Muscle layer of duodenum (tissue), 2 donors: ENCODE results near the gene STAG3.
"Not testable (repeated sequence)": the region's sequence is repeated elsewhere in the genome, so short reads cannot be mapped to it uniquely, and the experiment has no call there.

Experiments
- H3K27ac ChIP-seq: one replicate; pipeline ENCODE4 v1.7.0; 2013; ENCODE audit warnings: mild to moderate bottlenecking, low read length
- H3K27me3 ChIP-seq: one replicate; pipeline ENCODE4 v1.7.0; 2013; ENCODE audit warnings: low read depth, mild to moderate bottlenecking, control low read depth, low read length
- H3K36me3 ChIP-seq, 2 donors: one replicate each; pipeline ENCODE4 v1.7.0; 2013; ENCODE audit warnings: low read length in 2 of 2, control low read depth in 1 of 2, mild to moderate bottlenecking in 1 of 2; ENCODE audit not compliant: insufficient read depth in 2 of 2, control insufficient read depth in 1 of 2
- H3K4me1 ChIP-seq, 2 donors: one replicate each; pipeline ENCODE4 v1.7.0; 2013; ENCODE audit warnings: low read length in 2 of 2, mild to moderate bottlenecking in 2 of 2, control low read depth in 1 of 2, moderate library complexity in 1 of 2; ENCODE audit not compliant: insufficient read depth in 2 of 2, control insufficient read depth in 1 of 2
- H3K4me3 ChIP-seq, 2 donors: one replicate each; pipeline ENCODE4 v1.7.0; 2013; ENCODE audit warnings: low read length in 2 of 2, low read depth in 1 of 2, mild to moderate bottlenecking in 1 of 2
- H3K9me3 ChIP-seq, 2 donors: one replicate each; pipeline ENCODE4 v1.7.0; 2013; ENCODE audit warnings: low read length in 2 of 2, control low read depth in 1 of 2, mild to moderate bottlenecking in 1 of 2; ENCODE audit not compliant: control insufficient read depth in 1 of 2
- donor health status: healthy.

The STAG3 gene

DNA sequence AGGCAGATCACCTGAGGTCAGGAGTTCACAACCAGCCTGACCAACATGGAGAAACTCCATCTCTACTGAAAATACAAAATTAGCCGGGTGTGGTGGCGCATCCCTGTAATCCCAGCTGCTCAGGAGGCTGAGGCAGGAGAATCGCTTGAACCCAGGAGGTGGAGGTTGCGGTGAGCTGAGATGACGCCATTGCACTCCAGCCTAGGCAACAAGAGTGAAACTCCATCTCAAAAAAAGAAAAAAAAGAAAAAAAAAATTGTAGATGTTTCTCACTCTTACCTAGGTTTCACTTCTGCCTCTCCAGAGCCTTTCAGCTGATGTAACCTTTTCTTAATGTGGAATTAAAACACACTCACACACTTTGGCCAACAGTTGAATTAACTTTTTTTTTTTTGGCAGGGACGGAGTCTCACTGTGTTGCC, 18.2 kb downstream of the STAG3 start:
- H3K27ac ChIP-seq, H3K27me3 ChIP-seq, H3K9me3 ChIP-seq, H3K4me3 ChIP-seq, H3K36me3 ChIP-seq, H3K4me1 ChIP-seq: not testable (repeated sequence)

DNA sequence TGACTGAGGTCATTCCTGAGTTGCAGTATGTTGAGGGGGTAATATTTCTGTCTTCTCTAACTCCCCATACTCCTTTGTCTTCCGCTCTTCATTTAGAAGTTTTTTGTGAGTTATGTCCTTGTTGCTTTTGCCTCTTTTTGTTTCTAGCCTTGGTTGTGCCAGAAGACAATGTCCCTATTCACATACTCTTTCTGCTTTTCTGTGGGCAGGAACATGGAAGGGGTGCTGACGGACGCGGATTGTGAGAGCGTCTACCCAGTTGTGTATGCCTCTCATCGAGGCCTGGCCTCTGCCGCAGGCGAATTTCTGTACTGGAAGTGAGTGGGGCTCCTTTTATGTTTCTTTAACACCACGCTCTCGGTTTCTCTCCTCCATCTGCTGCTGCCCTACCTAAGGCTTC, 20.5 kb downstream of the STAG3 start:
- H3K36me3 ChIP-seq: no peaks in the 10 kb centered on the region
- H3K9me3 ChIP-seq: no peaks in the 10 kb centered on the region
- no peak overlapping the region for H3K4me3 ChIP-seq
- H3K27me3 ChIP-seq: no peaks in the 10 kb centered on the region
- H3K27ac ChIP-seq: no peak overlapping the region
- H3K4me1 ChIP-seq: no peaks in the 10 kb centered on the region

DNA sequence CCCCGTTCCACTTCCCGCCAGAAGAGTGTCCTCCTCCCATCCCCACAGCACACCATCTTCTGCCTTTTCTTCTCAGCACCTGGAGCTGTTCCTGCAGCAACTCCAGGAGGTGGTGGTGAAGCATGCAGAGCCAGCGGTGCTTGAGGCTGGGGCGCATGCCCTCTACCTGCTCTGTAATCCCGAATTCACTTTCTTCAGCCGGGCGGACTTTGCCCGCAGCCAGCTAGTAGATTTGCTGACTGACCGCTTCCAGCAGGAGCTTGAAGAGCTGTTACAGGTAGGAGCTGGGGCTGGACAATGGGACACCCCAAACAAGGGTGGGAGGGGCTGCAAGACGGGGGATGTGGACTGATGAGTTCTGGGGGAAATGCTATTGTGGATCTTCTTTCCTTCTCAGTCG, 23.0 kb downstream of the STAG3 start:
- Histone ChIP-seq H3K4me1 (no peaks in the 10 kb centered on the region), H3K4me3 (no peak overlapping the region), H3K36me3 (no peaks in the 10 kb centered on the region), H3K27ac (no peak overlapping the region), H3K9me3 (no peaks in the 10 kb centered on the region), H3K27me3 (no peaks in the 10 kb centered on the region)

DNA sequence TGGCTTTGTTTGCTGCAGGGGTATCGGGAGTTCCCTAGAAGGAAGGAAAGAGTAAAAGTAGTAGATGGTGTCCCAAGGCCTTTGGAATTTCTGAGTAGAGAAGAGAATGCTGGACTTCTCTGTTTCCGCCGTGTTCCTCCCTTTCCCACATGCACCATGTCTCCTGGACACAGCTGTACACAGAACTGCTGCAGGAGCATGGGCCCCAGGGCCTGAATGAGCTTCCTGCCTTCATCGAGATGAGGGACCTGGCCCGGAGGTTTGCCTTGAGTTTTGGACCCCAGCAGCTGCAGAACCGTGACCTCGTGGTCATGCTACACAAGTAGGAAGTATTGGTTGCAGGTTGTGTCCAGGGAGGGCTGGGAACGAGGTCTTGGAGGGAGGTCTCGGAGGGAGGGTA, 26.7 kb downstream of the STAG3 start:
- no peak overlapping the region for H3K4me3 ChIP-seq

DNA sequence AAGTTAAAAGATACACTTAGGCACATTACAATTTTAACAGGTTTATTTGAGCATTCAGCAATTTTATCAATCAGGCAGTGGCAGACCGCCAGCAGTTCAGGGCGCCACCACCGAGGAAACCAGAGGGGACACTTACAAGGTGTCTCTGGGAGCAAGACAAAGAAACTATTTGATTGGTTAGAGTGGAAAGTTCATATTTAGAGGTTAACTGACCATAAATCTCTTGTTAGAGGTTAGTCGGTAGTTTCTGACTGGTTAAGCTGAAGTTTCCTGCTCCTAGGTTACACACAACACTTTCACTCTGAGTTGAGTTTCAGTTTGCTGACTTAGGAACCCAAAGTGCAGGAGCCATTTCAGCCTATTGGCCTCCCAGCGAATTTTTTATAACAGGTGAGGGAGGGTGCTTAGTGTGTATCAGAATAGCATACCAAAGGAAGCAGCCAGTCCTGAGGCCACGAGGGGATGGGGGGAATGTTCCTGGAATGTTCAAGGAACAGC, 31.2 kb downstream of the STAG3 start:
- Histone ChIP-seq H3K9me3 (no peaks in the 10 kb centered on the region), H3K4me3 (no peak overlapping the region), H3K4me1 (no peaks in the 10 kb centered on the region), H3K36me3 (no peaks in the 10 kb centered on the region), H3K27me3 (no peaks in the 10 kb centered on the region), H3K27ac (no peak overlapping the region)

More for the DNA sequence above, 26.7 kb downstream of the STAG3 start:
- Histone ChIP-seq H3K4me1 (no peaks in the 10 kb centered on the region), H3K9me3 (no peaks in the 10 kb centered on the region), H3K27me3 (no peaks in the 10 kb centered on the region), H3K36me3 (no peaks in the 10 kb centered on the region), H3K27ac (no peak overlapping the region)

DNA sequence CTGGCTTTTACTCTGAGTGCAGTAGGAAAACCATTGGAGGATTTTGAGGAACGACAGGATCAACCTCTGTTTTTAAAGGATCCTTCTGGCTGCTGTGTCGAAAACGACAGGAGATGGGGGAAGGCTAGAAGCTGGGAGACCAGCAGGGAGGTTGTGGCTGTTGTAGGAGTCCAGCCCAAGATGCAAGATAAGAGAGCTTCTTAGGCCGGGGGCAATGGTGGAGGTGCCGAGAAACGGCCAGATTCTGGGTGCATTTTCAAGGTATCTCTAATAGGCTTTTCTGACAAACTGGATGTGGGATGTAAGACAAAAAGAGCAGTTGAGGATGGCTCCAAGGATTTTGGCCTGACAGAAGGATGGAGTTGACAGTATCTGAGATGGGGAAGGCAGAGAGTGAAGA, 31.8 kb downstream of the STAG3 start:
- H3K4me3 ChIP-seq: no peak overlapping the region
- H3K27me3 ChIP-seq: no peaks in the 10 kb centered on the region
- no peak overlapping the region for H3K27ac ChIP-seq
- H3K36me3 ChIP-seq: no peaks in the 10 kb centered on the region
- H3K4me1 ChIP-seq: no peaks in the 10 kb centered on the region
- H3K9me3 ChIP-seq: no peaks in the 10 kb centered on the region

DNA sequence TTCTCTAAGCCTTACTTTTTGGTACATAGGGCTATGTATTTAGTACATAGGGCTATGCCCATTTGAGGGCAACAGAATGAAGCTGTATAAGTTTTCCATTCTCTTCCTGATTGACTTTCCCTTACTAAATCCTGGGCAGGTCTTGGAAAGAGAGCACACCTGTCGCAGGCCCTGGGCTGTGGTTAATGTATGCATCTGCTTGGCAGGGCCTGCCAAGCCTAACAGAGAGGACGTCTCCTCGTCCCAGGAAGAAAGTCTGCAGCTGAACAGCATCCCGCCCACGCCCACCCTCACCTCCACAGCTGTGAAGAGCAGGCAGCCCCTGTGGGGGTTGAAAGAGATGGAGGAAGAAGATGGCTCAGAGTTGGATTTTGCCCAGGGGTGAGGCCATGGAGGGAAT, 33.1 kb downstream of the STAG3 start:
- Histone ChIP-seq H3K4me1 (no peaks in the 10 kb centered on the region), H3K27ac (no peak overlapping the region)

DNA sequence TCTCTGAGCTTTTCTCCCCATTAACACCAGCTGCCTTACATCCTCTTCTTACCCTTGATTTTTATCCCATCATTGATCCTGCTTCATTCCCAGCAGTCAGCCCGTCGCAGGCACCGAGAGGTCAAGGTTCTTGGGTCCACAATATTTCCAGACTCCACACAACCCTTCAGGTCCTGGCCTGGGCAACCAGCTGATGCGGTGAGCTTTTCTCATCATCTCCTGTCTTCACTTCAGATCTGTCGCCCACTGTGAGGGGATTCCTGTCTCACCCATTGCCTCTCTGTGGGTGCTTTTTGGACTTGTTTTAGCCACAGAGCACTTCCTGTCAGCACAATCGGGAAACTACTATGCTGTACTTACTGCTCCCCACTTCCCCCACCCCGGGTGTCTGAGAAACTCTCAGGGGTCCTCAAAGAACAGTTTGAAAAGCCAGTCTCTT, 33.6 kb downstream of the STAG3 start:
- H3K27me3 ChIP-seq: no peaks in the 10 kb centered on the region
- no peaks in the 10 kb centered on the region for H3K9me3 ChIP-seq
- no peak overlapping the region for H3K4me3 ChIP-seq
- H3K4me1 ChIP-seq: no peaks in the 10 kb centered on the region
- H3K36me3 ChIP-seq: no peaks in the 10 kb centered on the region
- no peak overlapping the region for H3K27ac ChIP-seq

More for the DNA sequence above, 33.1 kb downstream of the STAG3 start:
- no peaks in the 10 kb centered on the region for H3K27me3 ChIP-seq
- H3K36me3 ChIP-seq: no peaks in the 10 kb centered on the region
- no peak overlapping the region for H3K4me3 ChIP-seq
- no peaks in the 10 kb centered on the region for H3K9me3 ChIP-seq

DNA sequence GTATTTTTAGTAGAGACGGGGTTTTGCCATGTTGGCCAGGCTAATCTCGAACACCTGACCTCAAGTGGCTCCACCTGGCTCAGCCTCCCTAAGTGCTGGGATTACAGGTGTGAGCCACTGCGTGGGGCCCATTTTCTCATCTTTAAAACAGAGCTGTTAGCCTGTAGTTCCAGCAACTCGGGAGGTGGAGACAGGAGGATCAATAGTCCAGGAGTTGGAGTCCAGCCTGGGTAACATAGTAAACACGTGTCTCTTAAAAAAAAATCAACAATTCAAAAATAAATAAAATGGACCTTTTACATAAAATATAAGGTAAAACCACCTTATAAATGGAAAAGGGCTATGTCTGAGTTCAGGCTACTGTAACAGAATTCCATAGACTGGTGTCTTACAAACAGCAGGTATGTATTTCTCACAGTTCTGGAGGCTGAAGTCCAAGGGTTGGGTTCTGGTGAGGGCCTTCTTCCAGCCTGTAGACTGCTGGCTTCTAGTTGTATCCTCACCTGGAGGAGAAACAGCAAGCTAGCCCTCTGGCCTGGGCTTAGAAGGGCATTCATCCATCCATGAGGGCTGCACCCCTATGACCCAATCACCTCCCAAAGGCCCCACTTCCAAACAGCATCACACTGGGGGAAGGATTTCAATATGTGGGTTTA, 35.0 kb downstream of the STAG3 start:
- Histone ChIP-seq H3K27ac (no peak overlapping the region), H3K36me3 (no peaks in the 10 kb centered on the region), H3K27me3 (no peaks in the 10 kb centered on the region), H3K4me1 (no peaks in the 10 kb centered on the region), H3K4me3 (no peak overlapping the region), H3K9me3 (no peaks in the 10 kb centered on the region)

DNA sequence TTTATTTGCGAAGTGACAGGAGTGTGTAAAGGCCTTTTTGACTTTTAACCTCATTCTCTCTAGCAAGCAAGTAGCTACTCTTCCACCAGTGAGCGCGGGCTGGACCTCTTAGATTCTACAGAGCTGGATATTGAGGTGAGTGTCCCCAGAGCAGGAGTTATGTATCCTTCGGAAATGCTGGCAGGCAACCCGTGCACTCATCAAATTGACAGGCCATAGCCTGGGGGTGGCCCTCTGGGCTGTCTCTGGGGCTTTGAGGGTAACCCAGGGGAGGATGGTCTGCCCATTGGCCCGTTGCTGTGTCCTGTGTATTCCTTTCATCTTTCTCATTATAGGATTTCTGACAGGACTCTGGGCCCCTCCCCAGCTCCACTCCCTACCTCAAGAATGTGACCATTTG, 36.0 kb downstream of the STAG3 start:
- H3K9me3 ChIP-seq: no peaks in the 10 kb centered on the region
- H3K36me3 ChIP-seq: no peaks in the 10 kb centered on the region
- H3K4me1 ChIP-seq: no peaks in the 10 kb centered on the region
- H3K27me3 ChIP-seq: no peaks in the 10 kb centered on the region
- H3K27ac ChIP-seq: no peak overlapping the region
- H3K4me3 ChIP-seq: no peak overlapping the region

DNA sequence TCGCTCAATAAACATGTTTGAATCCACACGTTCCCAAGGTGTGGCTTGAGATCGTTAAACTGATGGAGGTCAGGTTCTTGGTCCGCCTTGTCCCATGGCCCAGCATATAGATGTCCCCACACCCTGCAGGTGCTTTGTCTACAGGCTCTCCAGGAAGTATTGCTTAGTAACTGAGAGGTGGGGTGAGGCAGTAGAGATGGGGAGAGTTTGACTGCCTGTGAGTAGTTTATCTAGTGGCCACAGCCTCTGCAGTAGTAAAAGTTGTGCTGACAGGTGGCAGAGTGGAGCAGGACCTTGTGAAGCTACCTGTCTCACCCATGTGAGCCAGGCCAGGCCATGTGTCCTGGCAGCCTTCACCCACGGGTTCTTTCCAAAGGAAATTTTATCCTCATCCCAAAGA, 36.6 kb downstream of the STAG3 start:
- not testable (repeated sequence) for H3K27me3 ChIP-seq, H3K4me1 ChIP-seq, H3K4me3 ChIP-seq, H3K27ac ChIP-seq, H3K9me3 ChIP-seq, H3K36me3 ChIP-seq

DNA sequence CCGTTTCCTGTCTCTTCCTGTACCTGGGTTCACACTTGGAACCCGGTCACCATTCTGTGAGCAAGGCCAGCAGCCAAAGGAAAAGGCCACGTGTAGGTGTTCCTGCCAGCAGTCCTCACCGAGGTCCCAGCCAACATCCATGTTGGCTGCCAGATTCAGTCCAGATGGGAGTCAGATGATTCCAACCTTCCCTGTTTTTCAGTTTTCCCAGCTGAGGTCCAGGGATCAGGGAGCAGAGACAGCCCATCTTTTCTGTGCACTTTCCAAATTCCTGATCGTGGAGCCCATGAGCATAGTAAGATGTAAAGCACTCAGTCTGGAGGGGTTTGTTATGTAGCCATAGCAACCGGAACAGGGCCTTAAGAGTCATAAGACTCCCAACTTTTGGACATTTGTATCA, 38.2 kb downstream of the STAG3 start:
- no peaks in the 10 kb centered on the region for H3K9me3 ChIP-seq

More for the DNA sequence above, 38.2 kb downstream of the STAG3 start:
- H3K36me3 ChIP-seq: peaks cover 0 to 3% of the 10 kb centered on the region in 2 donors
- H3K27ac ChIP-seq: no peak overlapping the region
- no peaks in the 10 kb centered on the region for H3K27me3 ChIP-seq
- H3K4me3 ChIP-seq: no peak overlapping the region
- no peaks in the 10 kb centered on the region for H3K4me1 ChIP-seq
